ENCODE measurements around the gene PGA4.
"Not testable (repeated sequence)": the region's sequence is repeated elsewhere in the genome, so short reads cannot be mapped to it uniquely, and the experiment has no call there.

Gene PGA4

GRCh38 chr11:61252332-61252731 lies 30.2 kb downstream of the PGA4 start:
- not testable (repeated sequence) for DNase-seq

DNA sequence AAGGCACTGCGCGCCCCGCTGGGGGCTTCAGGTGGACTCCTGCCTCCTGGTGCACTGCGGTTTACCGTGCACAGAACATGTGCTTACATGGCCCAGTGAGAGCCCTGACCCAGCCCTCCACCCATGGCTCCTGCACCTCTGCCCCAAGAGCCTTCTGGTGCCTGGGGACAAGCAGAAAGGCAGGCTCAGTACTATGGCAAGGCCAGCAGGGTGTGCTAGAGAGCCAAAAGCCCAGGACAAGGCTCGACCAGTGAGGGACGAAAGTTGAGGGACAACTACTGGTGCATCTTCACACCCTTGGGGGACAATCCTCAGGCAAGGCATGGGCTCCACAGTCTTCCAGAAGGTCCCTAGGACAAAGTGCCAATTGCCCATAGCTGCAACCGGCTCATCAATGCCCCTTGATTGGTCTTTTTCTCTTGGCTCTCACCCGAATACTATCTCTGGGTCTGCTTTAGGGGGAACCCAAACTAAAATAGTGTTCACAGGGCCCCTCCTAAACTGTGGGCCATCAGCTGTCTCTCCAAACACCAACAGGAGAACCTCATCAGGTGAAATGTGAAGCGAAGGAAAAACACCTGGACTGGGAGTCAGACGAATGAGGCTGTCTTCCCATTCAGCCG lies 32.4 kb downstream of the PGA4 start:
- peak; percentile 52 for DNase-seq

DNA sequence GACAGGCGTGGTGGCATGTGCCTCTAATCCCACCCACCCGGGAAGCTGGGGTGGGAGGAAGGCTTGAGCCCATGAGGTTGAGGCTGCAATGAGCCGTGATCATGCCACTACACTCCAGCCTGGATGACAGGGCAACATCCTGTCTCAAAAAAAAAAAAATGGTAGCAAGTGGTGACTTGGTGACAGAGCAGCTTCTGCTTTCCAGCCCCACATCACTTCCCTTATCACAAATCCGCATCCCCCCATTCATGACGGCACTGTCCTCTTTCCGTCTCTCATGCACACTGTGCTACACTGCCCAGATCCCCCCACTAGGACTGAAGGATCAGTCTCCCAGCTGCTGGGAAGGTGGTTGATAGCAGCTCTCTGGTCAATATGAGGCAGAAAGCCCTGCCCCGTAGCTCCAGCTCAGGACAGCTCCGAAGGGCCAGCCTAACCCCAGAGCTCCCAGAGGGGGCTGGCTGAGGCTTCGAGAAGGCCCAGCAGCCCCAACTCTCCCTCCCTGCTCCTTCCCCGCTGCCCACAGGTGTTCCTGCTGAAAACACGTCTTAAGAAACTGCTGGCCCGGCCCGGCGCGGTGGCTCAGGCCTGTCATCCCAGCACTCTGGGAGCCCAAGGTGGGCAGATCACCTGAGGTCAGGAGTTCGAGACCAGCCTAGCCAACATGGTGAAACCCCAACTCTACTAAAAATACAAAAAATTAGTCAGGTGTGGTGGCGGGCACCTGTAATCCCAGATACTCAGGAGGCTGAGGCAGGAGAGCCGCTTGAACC lies 34.7 kb downstream of the PGA4 start:
- no peak for DNase-seq

GRCh38 chr11:61258546-61258945 lies 36.4 kb downstream of the PGA4 start:
- DNase-seq, result no peak

GRCh38 chr11:61259363-61259762 lies 37.2 kb downstream of the PGA4 start:
- DNase-seq, result no peak

GRCh38 chr11:61264371-61264770 lies 42.2 kb downstream of the PGA4 start:
- DNase-seq, result no peak

DNA sequence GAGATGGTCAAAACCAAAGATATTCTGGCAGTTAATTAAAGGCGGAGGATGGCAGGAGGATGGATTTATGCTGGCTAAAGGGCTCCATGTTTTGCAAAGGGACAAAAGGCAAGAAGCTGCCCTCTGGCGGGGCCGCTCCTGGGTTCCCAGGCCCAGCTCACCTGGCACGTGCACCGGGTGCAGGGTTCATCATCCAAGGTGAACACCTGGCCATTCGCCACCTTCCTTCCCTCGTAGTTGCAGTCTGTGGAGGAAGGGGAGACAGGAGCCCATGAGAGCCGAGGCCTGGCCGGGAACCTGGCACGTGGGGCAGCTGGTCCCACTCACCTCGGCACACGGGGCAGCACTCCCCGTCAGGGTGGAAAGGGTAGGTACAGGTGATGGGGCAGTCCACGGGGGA lies 42.6 kb downstream of the PGA4 start:
- DNase-seq, result no peak

- no peak for DNase-seq
Measured at GRCh38 chr11:61265357-61265756, 43.2 kb downstream of the PGA4 start.

- no peak for DNase-seq
Measured at GRCh38 chr11:61266602-61267001, 44.5 kb downstream of the PGA4 start.

- DNase-seq, result no peak
Measured at GRCh38 chr11:61267437-61267841, 45.3 kb downstream of the PGA4 start.

DNA sequence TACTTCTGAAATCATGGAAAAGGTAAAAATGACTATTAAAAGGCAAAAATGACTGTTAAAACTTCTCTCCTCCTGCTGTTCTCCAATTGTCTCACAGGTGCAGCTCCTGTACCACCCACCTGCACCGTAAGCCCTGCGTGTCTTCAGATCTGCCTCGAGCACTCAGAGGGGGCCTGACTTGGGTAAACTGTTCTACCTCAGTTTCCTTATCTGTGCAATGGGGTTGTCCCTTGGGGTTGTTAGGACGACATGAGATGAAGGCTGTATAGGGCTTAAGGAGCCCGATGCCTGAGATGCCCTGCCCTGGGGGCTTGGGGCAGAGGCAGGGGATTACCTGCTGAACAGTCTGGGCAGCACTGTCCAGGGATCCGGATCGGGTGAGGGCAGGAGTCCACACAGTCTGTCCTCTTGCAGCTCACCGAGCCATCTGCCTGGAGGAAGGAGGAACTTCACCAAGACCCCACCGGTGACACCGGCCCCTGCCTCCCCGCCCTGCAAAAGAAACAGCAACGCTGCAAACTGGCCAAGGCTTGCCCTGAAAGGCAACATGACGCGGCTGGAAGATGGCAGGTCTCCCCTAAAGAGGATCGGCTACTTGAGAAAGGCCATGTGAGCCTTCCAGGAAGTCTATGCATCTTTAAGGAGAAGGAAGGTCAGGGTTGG lies 46.6 kb downstream of the PGA4 start:
- no peak for DNase-seq

DNA sequence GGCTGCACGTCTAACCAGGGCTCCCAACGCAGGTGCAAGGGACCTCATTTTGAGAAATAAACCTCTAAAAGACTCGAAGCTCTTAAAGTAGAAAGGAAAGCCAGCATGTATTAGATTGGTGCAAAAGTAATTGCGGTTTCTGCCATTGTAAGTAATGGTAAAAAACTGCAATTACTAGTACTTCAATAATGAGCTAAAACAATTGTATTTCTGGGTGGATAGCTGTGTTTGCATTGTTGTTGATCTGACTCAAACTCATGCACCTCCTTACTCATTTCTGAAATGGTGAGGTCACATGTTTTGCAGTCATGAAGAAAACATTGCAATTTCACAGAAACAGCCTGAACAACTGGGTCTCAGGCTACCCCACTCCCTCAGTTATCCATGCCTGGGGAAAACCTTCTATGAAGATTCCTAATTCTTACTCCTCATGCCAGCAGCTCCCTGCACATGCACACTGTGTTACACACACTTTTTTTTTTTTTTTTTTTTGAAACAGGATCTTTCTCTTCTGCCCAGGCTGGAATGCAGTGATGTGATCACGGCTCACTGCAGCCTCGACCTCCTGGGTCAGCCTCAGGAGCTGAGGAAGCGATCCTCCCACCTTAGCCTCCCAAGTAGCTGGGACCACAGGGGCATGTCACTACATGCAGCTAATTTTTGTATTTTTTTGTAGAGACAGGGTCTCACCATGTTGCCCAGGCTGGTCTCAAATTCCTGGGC lies 48.4 kb downstream of the PGA4 start:
- no peak for DNase-seq

- DNase-seq, result no peak
Measured at GRCh38 chr11:61272731-61273130, 50.6 kb downstream of the PGA4 start.

DNA sequence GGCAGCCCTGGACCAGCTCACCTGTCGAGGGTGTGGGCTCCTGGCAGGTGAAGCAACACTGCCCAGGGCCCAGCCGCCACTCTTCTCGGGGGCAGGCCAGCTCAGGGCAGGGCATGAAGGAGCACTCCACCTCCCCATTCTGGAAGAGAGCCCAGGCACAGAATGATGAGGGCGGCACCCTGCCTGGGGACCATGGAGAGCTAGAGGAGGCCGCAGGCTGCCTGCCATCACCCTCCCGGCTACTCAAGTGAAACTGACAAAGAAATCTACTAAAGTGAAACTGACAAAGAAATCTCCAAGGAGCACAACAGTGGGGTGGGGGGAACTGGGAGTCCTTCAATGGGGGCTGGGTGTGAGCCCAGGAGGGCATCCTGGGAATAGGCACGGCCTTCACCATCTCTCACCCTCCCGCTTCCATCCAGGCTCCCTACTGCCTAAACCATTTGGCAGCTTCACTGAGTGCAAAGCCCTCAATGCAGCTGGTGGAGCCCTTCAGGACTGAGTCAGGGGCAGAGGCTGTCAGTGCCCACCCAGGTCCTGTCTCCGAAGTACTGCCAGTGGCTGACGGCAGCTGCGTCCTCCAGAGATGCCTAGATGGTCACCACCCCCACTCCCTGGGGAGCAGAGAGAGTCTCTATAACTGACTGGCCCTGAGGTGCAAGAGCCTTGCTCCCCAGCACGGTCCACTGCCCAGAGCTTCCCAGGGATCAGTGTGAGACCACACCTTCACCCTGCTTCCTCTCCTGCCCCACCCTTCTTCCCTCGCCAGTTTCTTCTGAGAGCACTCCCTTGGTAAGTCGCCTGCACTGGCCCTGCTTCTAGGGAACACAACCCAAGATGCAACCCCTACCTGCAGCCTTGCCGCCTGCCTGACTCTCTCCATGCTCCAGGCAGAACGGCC lies 51.3 kb downstream of the PGA4 start:
- DNase-seq, result peak; percentile 71

DNA sequence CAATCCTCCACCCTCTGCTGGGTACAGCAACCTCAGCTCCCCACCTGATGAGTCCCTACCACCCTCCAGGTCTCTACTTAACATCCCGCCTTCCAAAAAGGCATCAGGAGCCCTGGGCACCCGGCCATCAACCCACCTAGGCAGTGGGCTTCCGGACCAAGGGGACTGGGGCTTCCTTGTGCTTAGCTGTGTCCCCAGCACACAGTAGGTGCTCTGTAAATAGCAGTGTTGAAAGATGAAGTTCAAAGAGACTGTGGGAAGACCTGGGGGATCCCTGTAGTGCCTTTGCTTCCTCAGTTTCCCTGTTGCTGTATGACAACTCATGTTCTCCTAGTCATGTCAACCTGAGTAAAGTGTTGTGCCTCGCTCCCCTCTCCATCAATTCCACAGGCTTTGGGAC lies 51.9 kb downstream of the PGA4 start:
- no peak for DNase-seq

GRCh38 chr11:61275191-61275590 lies 53.0 kb downstream of the PGA4 start:
- DNase-seq, result no peak

GRCh38 chr11:61277186-61278000 lies 55.2 kb downstream of the PGA4 start:
- no peak for DNase-seq

DNA sequence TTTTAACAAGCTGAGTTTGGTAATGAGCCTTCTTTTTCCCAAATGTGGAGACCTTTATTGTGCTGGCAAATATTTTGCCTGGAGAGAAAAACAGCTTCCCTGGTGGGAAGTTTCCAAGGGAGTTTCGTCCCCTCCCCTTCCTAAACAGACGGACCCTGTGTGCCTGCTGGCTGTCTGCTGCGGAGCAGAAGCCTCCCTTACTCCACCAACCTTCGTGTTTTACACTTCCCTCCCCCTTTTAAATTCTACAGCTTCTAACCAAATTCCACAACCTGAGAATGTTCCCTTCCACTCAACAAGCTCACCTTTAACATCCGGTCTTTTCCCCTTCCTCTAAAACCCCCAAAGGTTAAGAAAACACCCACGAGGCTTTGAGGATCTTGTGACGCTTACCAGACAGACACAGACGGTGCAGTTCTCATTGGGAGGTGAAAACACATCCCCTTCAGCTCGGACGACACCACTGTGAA lies 55.9 kb downstream of the PGA4 start:
- no peak for DNase-seq

GRCh38 chr11:61279934-61280659 lies 58.0 kb downstream of the PGA4 start:
- DNase-seq, result no peak

GRCh38 chr11:61280883-61281580 lies 58.9 kb downstream of the PGA4 start:
- no peak for DNase-seq
